Suprapubic skin (tissue), 4 donors: ENCODE results near the gene INSIG2. TPM values are rescaled to one million over a fixed set of nuclear protein-coding genes. Genes with fewer than 3 reads are reported as not detected.

Experiments used
- DNase-seq, 2 donors: peaks; one replicate each; pipeline ENCODE4 v3.0.0-alpha.2; 2019; ENCODE audit warnings: low spot score in 2 of 2
- H3K27ac ChIP-seq: fragments of 200-600 bp; sonication (generic); one replicate; pipeline ENCODE4 v1.5.1; 2019
- H3K27me3 ChIP-seq: fragments of 200-600 bp; sonication (generic); one replicate; pipeline ENCODE4 v1.5.1; 2019
- H3K36me3 ChIP-seq: fragments of 200-600 bp; sonication (generic); one replicate; pipeline ENCODE4 v1.5.1; 2019
- H3K4me1 ChIP-seq: fragments of 200-600 bp; sonication (generic); one replicate; pipeline ENCODE4 v1.5.1; 2019
- H3K4me3 ChIP-seq: fragments of 200-600 bp; sonication (generic); one replicate; pipeline ENCODE4 v1.5.1; 2019; ENCODE audit warnings: mild to moderate bottlenecking
- H3K9me3 ChIP-seq: fragments of 200-600 bp; sonication (generic); one replicate; pipeline ENCODE4 v1.5.1; 2019
- CTCF ChIP-seq, 2 donors: fragments of 200-600 bp in 1 of 2; fragments of 450-650 bp in 1 of 2; sonication (generic) in 1 of 2; IDR thresholded peaks; one replicate each; pipeline ENCODE4 v1.5.1; 2016 to 2019; ENCODE audit warnings: antibody characterized with exemption in 2 of 2, mild to moderate bottlenecking in 1 of 2, moderate library complexity in 1 of 2
- EP300 ChIP-seq: sonication (generic); formaldehyde crosslinking; IDR thresholded peaks from one replicate; pipeline ENCODE4 v1.6.1; 2017; ENCODE audit warnings: antibody characterized with exemption
- POLR2A ChIP-seq, 2 donors: fragments of 450-650 bp; IDR thresholded peaks; one replicate each; pipeline ENCODE4 v1.6.1; 2017; ENCODE audit warnings: antibody characterized with exemption in 2 of 2, mild to moderate bottlenecking in 2 of 2, moderate library complexity in 2 of 2
- POLR2AphosphoS5 ChIP-seq, 3 donors: sonication (generic); formaldehyde crosslinking; IDR thresholded peaks; one replicate each; pipeline ENCODE4 v1.6.1; 2017; ENCODE audit warnings: antibody characterized with exemption in 3 of 3
- WGBS: methylation state at CpG from one replicate; pipeline ENCODE4 v1.1.5; 2018; 5-methylcytosine and 5-hydroxymethylcytosine counted together
- total RNA-seq, 4 donors: library from RNA; depleted of rRNA; stranded (reverse); fragments of >200 nt; gene quantifications; one replicate each; pipeline ENCODE4 v1.1.0, GENCODE V29; 2016

Gene INSIG2
- total RNA-seq, 4 donors from 2014 or later: 6.9 to 14.9 (median 9.3) TPM

- Histone ChIP-seq H3K36me3 (peaks cover 7% of the 10 kb centered on the region), H3K27me3 (no peaks in the 10 kb centered on the region), H3K4me3 (no peak overlapping the region), H3K9me3 (no peaks in the 10 kb centered on the region), H3K27ac (no peak overlapping the region), H3K4me1 (peaks cover 8% of the 10 kb centered on the region)
- DNase-seq: no peak
- TF ChIP-seq POLR2A (IDR thresholded peaks at IDR 0.05) (no peak), POLR2AphosphoS5 (IDR thresholded peaks at IDR 0.05) (no peak), CTCF (IDR thresholded peaks at IDR 0.05) (no peak), EP300 (no peak)
- 56% methylated on average over 4 of the region's 4 CpGs for WGBS
Observed at GRCh38 chr2:118112771-118113334, 24.6 kb downstream of the INSIG2 start.

- Histone ChIP-seq H3K36me3 (no peaks in the 10 kb centered on the region), H3K4me3 (no peak overlapping the region), H3K27me3 (no peaks in the 10 kb centered on the region), H3K4me1 (peaks cover 19% of the 10 kb centered on the region), H3K27ac (no peak overlapping the region), H3K9me3 (no peaks in the 10 kb centered on the region)
- WGBS: 69% methylated on average over 2 of the region's 2 CpGs
- DNase-seq: no peak
- TF ChIP-seq POLR2A (IDR thresholded peaks at IDR 0.05) (no peak), CTCF (IDR thresholded peaks at IDR 0.05) (no peak), POLR2AphosphoS5 (IDR thresholded peaks at IDR 0.05) (no peak), EP300 (no peak)
Observed at GRCh38 chr2:118114863-118115262, 26.6 kb downstream of the INSIG2 start.

- no peak overlapping the region for H3K4me3 ChIP-seq
- no peaks in the 10 kb centered on the region for H3K36me3 ChIP-seq
- no peak overlapping the region for H3K27ac ChIP-seq
- H3K9me3 ChIP-seq: no peaks in the 10 kb centered on the region
- 78% methylated on average over 4 of the region's 4 CpGs for WGBS
- H3K4me1 ChIP-seq: peaks cover 19% of the 10 kb centered on the region
- no peak for DNase-seq
- no peaks in the 10 kb centered on the region for H3K27me3 ChIP-seq
- TF ChIP-seq CTCF (IDR thresholded peaks at IDR 0.05) (no peak), POLR2AphosphoS5 (IDR thresholded peaks at IDR 0.05) (no peak), EP300 (no peak), POLR2A (IDR thresholded peaks at IDR 0.05) (no peak)
Observed at GRCh38 chr2:118115761-118116160, 27.5 kb downstream of the INSIG2 start.

- Histone ChIP-seq H3K36me3 (no peaks in the 10 kb centered on the region), H3K9me3 (no peaks in the 10 kb centered on the region), H3K27ac (no peak overlapping the region), H3K4me1 (peaks cover 29% of the 10 kb centered on the region), H3K27me3 (no peaks in the 10 kb centered on the region), H3K4me3 (no peak overlapping the region)
- 46% methylated on average over 5 of the region's 5 CpGs for WGBS
- no peak for DNase-seq
- TF ChIP-seq CTCF (IDR thresholded peaks at IDR 0.05) (no peak), POLR2AphosphoS5 (IDR thresholded peaks at IDR 0.05) (no peak), EP300 (no peak), POLR2A (IDR thresholded peaks at IDR 0.05) (no peak)
Observed at GRCh38 chr2:118118479-118118878, 30.2 kb downstream of the INSIG2 start.

GRCh38 chr2:118119158-118119727 is 31.0 kb downstream of the INSIG2 start:
- WGBS: 51% methylated on average over 4 of the region's 4 CpGs
- Histone ChIP-seq H3K4me3 (no peak overlapping the region), H3K9me3 (no peaks in the 10 kb centered on the region), H3K27ac (no peak overlapping the region), H3K4me1 (peaks cover 37% of the 10 kb centered on the region), H3K27me3 (no peaks in the 10 kb centered on the region), H3K36me3 (no peaks in the 10 kb centered on the region)
- DNase-seq: no peak
- TF ChIP-seq CTCF (IDR thresholded peaks at IDR 0.05) (no peak), EP300 (no peak), POLR2A (IDR thresholded peaks at IDR 0.05) (no peak), POLR2AphosphoS5 (IDR thresholded peaks at IDR 0.05) (no peak)
